ENCODE measurements around the gene PLA2G15.

Gene PLA2G15

DNA sequence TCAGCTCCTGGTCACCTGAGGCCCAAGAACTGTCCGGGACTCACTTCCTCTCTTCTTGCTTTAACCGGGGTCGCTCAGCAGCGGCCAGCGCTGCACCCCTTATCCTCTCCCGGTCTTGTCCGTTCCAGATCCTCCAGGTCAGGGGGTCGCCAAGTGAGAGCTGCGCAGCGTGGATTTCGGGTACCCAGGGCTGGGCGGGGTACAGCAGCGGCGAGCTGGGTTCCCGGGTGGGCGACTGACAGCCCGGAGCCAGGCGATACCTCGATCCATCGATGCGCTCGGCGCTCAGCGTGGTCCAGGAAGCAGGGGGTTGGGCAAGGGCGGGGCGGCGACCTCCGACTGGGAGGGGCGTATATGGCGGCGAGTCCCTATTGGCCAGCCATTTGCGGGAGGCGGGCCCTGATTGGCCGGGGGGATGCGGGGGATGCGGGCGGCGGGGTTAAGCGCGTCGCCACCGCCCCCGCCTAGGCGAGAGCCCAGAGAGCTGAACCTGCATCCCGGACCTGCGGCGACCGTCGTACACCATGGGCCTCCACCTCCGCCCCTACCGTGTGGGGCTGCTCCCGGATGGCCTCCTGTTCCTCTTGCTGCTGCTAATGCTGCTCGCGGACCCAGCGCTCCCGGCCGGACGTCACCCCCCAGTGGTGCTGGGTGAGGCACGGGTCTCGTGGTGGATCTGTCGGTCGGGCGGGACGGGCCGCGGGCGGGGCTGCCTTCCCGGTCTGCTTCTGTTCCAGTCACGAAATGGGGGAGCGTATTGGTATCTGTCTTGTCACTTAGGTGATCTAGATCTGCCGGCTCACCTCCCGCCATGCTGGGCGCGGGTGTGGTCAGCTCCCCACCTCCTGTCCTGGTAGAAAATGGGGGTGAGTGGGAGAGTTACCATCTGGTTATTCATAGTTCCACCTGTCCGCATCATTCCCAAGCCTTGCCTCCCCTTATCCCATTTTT is at the start of gene PLA2G15:
TSS of gene PLA2G15 (plus strand) at position 471 of the 951 bp plus-strand sequence. CDS start at position 525, 54 bp downstream.
- peak; percentile 100 for DNase-seq (ENCODE audit: low spot score)

- DNase-seq (ENCODE audit: low spot score), result no peak
Measured at GRCh38 chr16:68197250-68197649, 47.9 kb upstream of the PLA2G15 start.

GRCh38 chr16:68200088-68200783 is 44.9 kb upstream of the PLA2G15 start:
- DNase-seq (ENCODE audit: low spot score), result no peak

DNA sequence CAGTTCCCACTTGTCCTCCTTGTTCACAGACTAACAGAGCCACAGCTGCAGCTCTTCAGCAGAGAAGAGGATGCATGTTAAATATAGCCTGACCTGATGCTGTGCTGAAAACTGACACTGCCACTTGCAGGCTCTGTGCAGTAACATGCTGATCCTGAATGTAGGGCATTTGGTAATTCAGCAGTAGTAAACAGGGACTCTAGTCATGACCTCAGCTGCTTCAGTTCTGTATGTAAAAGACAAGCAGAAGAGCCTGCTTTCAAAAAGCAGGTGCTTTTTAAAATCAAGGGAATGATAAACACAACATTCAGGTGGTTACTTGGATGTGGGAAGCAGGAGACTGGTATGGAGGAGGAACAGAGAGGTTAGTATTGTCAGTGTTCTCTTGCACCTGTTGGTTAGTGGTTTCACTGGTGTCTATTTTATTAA is 43.1 kb upstream of the PLA2G15 start:
- no peak for DNase-seq (ENCODE audit: low spot score)

DNA sequence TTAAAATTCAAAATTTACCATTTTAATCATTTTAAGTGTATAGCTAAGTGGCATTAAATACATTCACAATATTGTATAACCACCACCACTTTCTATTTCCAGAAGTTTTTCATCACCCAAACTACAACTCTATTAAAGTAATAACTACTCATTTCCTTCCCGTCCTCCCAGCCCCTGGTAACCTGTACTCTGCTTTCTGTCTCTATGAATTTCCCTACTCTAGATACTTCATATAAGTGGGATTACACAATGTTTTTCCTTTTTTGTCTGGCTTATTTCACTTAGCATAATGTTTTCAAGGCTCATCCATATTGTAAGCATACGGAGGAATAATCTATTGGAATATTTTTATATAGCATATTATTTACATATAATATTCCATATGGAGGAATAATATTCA is 38.9 kb upstream of the PLA2G15 start:
- DNase-seq (ENCODE audit: low spot score), result no peak

DNA sequence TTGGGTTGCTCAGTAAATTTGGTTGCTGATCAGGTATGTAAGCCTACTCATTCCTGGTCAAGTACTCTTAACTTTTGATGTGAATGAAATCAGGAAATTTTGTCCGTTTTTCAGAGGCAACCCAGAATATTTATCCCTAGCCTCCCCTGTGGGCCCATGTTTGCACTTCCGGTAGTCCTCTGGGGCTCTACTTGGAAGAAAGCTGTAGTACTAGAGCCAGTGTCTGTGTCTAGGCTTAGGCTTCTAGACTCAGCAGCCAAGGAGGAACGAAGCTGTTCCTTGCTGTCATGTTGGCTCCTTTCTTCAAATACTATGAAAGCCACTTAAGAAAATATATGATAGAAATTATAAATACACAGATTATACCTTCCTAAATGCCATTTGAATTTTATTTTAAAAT is 30.4 kb upstream of the PLA2G15 start:
- DNase-seq (ENCODE audit: low spot score), result no peak

GRCh38 chr16:68215302-68215701 is 29.9 kb upstream of the PLA2G15 start:
- DNase-seq (ENCODE audit: low spot score), result no peak

GRCh38 chr16:68216240-68216639 is 28.9 kb upstream of the PLA2G15 start:
- DNase-seq (ENCODE audit: low spot score), result no peak

- DNase-seq (ENCODE audit: low spot score), result no peak
Measured at GRCh38 chr16:68217506-68217905, 27.7 kb upstream of the PLA2G15 start.

GRCh38 chr16:68219725-68220351 is 25.3 kb upstream of the PLA2G15 start:
- DNase-seq (ENCODE audit: low spot score), result no peak

DNA sequence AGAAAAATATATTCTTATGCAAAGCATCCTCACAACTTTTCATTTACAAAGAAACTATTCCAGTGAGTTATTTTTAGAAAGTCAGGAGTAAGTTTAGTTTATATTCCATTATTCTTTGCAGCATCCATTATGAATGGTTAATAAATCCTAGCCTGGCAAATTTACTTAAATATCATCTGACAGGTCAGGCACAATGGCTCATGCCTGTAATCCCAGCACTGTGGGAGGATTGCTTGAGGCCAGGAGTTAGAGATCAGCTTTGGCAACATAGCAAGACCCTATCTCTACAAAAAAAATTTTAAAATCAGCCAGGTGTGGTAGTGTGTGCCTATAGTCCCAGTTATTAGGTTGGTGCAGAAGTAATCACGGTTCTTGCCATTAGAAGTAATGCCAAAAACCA is 22.1 kb upstream of the PLA2G15 start:
- DNase-seq (ENCODE audit: low spot score), result no peak

GRCh38 chr16:68226116-68226515 is 19.1 kb upstream of the PLA2G15 start:
- no peak for DNase-seq (ENCODE audit: low spot score)

DNA sequence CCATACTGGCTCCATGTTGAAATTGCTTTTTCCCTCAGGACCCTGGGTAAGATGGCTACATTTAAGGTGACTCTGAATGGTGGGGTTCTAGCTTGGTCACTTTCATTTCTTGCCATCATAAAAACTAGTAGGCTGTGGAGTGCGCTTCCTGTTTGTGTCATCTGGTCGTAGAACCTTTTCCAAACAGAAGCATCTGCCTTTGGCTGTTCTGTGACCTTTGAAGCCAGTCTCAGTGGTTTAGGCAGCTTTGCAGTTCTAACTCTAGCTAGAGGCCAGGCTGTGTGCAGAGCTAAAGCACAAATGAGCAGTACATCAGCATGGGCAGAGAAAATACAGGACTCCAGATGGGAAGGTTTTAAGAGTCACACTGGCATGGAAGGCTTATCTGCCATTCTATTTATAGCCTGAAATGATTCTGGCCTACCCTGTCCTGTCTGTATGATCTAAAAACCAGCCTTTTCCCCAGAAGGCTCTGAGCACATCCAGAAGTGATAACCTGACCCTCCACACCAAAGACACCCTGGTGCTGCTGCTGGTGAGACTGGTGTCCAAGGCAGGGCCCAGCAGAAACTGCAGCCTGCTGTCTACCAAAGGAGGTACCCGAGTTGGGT is 17.9 kb upstream of the PLA2G15 start:
- no peak for DNase-seq (ENCODE audit: low spot score)

- DNase-seq (ENCODE audit: low spot score), result no peak
Measured at GRCh38 chr16:68227850-68228553, 17.2 kb upstream of the PLA2G15 start.

DNA sequence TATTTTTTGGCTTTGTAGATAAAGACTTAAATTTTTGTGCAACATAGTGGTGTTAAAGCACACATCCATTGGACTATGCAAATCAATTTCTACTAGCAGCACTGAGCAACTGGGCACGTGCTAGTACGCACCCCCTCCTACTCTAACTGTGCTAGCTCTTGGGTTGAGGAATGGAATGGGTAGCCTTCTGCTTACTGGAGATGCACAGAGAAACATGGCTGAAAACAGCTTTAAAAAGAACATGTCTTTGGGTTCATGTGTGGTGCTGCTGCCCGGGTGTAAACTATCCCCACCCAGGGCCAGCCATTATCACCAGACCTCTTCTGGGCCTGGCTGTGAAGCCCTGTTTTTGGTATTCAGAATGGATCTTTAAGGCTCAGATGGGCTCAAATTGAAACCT is 16.5 kb upstream of the PLA2G15 start:
- no peak for DNase-seq (ENCODE audit: low spot score)

GRCh38 chr16:68229431-68230175 is 15.6 kb upstream of the PLA2G15 start:
- DNase-seq (ENCODE audit: low spot score), result peak; percentile 83

GRCh38 chr16:68230176-68230571 is 15.0 kb upstream of the PLA2G15 start:
- no peak for DNase-seq (ENCODE audit: low spot score)

DNA sequence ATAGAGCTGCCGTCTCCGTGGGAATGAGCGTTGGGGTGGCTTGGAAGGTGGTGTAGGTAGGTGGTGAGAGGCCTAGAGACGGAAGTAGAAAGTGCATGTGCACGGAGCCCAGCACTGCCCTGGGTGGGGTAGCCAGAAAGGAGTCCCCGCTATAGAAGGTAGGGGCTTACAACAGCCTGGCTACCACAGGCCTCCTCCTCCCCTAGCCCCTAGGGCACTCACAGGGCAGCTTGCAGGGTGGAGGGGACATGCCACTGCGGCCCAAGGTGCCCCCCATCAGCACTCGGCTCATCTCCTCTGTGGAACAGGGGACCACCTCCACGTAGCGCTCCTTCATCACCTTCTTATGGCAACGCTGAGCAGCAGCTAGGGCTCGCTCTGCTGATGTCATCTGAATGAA is 14.2 kb upstream of the PLA2G15 start:
- no peak for DNase-seq (ENCODE audit: low spot score)

DNA sequence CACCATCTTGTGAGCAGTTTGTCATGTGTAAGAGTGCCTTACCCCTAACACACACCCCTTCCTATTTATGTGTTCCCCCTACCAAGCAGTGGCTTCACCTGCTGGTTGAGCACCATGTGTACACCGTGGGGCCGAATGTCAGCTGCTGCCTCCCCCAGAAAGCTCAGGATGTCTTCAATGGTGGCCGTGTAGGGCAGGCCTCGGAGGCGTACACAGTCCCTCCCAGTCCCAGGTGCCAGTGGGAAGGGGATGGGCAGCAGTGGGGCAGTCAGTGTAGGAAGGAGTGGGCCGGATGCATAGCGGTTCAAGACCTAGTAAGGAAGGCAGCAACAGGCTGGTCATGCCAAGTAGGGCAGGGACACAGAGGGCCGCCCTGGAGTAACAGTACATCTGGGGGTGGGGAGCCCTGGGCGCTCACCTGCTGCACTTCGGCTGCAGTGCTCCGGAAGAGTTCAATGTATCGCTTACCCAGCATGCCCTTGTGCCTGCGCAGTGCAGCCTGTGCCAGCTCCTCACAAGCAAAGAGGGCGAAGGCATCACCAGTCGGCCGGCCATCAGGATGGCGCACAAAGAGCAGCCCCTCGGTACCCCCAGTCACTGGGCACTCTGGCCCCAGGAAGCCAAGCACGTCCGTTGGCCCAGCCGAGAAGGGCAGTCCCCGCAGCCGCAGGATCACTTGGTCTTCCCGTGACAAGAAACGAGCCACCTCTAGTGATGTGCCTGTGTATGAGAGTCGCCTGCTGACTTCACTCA is 13.6 kb upstream of the PLA2G15 start:
- DNase-seq (ENCODE audit: low spot score), result no peak

DNA sequence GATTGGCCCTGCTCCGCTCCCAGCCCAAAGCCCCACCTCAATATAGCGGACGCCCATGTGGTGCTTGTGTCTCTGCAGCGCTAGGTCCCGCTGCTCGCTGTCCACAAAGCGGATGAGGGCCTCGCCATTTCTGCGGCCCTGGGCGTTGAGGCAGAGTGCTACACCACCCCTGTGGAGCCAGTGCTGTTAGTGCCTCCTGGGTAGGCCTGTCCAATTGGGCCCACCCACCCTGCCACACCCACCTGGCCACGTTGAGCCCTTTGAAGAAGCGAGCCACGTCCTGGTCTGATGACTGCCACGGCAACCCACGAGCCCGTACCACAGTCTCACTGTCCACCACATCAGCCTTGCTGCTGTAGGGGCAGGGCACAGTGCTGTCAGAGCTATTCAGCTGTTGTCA is 12.8 kb upstream of the PLA2G15 start:
- DNase-seq (ENCODE audit: low spot score), result no peak
